Measurements from ENCODE around the gene MIER1. TPM values are rescaled to one million over a fixed set of nuclear protein-coding genes. Genes with fewer than 3 reads are reported as not detected.
A peak's percentile ranks its signal among the peaks of the same experiment; 100 is the strongest.
"Not testable (repeated sequence)": the region's sequence is repeated elsewhere in the genome, so short reads cannot be mapped to it uniquely, and the experiment has no call there.

MIER1 gene
- total RNA-seq, result 10 to 100 TPM; 25.1 to 59.9 (median 44.9) TPM

GRCh38 chr1:66924756-66925557 lies at the start of gene MIER1, which contains the start of gene DNAI4:
MIER1 (plus strand) TSS chr1:66924990; CDS start chr1:66925029, 39 bp downstream.
DNAI4 (minus strand) TSS chr1:66924856; CDS start chr1:66924831, 25 bp downstream.
- no peaks in the 10 kb centered on the region for H3K27me3 ChIP-seq
- H3K36me3 ChIP-seq, result no peaks in the 10 kb centered on the region
- H3K4me3 ChIP-seq, result peak within 1 kb of the TSS; percentile 69 to 90
- no peaks in the 10 kb centered on the region for H3K9me3 ChIP-seq
- H3K27ac ChIP-seq, result peak within 1 kb of the TSS; percentile 93 to 96
- TF ChIP-seq, protein P1, sequence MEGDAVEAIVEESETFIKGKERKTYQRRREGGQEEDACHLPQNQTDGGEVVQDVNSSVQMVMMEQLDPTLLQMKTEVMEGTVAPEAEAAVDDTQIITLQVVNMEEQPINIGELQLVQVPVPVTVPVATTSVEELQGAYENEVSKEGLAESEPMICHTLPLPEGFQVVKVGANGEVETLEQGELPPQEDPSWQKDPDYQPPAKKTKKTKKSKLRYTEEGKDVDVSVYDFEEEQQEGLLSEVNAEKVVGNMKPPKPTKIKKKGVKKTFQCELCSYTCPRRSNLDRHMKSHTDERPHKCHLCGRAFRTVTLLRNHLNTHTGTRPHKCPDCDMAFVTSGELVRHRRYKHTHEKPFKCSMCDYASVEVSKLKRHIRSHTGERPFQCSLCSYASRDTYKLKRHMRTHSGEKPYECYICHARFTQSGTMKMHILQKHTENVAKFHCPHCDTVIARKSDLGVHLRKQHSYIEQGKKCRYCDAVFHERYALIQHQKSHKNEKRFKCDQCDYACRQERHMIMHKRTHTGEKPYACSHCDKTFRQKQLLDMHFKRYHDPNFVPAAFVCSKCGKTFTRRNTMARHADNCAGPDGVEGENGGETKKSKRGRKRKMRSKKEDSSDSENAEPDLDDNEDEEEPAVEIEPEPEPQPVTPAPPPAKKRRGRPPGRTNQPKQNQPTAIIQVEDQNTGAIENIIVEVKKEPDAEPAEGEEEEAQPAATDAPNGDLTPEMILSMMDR (IDR thresholded peaks at IDR 0.05), result peak in 3 of 4 experiments; percentile 32 to 60 (median 33)
- peak; percentile 64 to 77 for TF ChIP-seq POLR2A (IDR thresholded peaks at IDR 0.05)
- H3K4me1 ChIP-seq, result no peaks in the 10 kb centered on the region
- peak; percentile 97 to 98 for DNase-seq
- intact Hi-C loops (cut with DNase I; ENCODE audit: low total_unique reads), result no loop called here

GRCh38 chr1:66876664-66877063 lies 48.1 kb upstream of the MIER1 start:
- DNase-seq, result no peak
- TF ChIP-seq, protein P1 (IDR thresholded peaks at IDR 0.05), result no peak
- no peak for TF ChIP-seq POLR2A (IDR thresholded peaks at IDR 0.05)
- Histone ChIP-seq H3K9me3 (no peaks in the 10 kb centered on the region), H3K36me3 (no peaks in the 10 kb centered on the region), H3K27ac (no peak overlapping the region), H3K27me3 (no peaks in the 10 kb centered on the region), H3K4me3 (no peak overlapping the region), H3K4me1 (no peaks in the 10 kb centered on the region)
- intact Hi-C loops (cut with DNase I; ENCODE audit: low total_unique reads), result no loop called here

DNA sequence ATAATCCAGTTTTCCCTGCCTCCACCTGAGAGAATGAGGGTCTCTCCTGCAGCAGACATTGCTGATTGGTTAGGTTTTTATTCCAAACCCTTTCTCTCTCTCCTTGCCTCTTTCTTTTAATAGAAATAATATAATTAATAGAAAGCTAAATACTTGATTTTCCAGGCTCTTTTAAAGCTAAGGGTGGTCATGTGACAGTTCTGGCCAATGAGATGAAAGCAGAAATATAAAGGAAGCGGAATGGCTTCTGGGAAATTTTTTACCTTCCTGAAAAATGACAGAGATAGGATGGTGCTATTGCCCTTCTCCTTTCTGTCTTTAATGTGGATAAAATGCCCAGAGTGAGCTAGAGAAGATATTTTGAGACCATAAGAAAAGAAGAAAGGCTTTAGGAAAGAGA lies 35.8 kb upstream of the MIER1 start:
- intact Hi-C loops (cut with DNase I; ENCODE audit: low total_unique reads), result no loop called here
- TF ChIP-seq, protein P1 (IDR thresholded peaks at IDR 0.05), result no peak
- TF ChIP-seq POLR2A (IDR thresholded peaks at IDR 0.05), result no peak

GRCh38 chr1:66890621-66891020 lies 34.2 kb upstream of the MIER1 start:
- H3K9me3 ChIP-seq, result no peaks in the 10 kb centered on the region
- intact Hi-C loops (cut with DNase I; ENCODE audit: low total_unique reads), result no loop called here
- no peak for DNase-seq
- no peaks in the 10 kb centered on the region for H3K4me1 ChIP-seq
- H3K36me3 ChIP-seq, result no peaks in the 10 kb centered on the region
- H3K4me3 ChIP-seq, result no peak overlapping the region
- H3K27ac ChIP-seq, result no peak overlapping the region
- no peaks in the 10 kb centered on the region for H3K27me3 ChIP-seq
- TF ChIP-seq, protein P1 (IDR thresholded peaks at IDR 0.05), result no peak
- no peak for TF ChIP-seq POLR2A (IDR thresholded peaks at IDR 0.05)

More for the DNA sequence above, 35.8 kb upstream of the MIER1 start:
- Histone ChIP-seq H3K4me1 (no peaks in the 10 kb centered on the region), H3K27me3 (no peaks in the 10 kb centered on the region), H3K4me3 (no peak overlapping the region), H3K27ac (no peak overlapping the region), H3K9me3 (no peaks in the 10 kb centered on the region), H3K36me3 (no peaks in the 10 kb centered on the region)
- DNase-seq, result no peak

GRCh38 chr1:66893712-66894111 lies 31.1 kb upstream of the MIER1 start:
- no peak overlapping the region for H3K27ac ChIP-seq
- intact Hi-C loops (cut with DNase I; ENCODE audit: low total_unique reads), result no loop called here

GRCh38 chr1:66915203-66915602 lies 9.6 kb upstream of the MIER1 start:
- H3K4me1 ChIP-seq; H3K36me3 ChIP-seq; H3K4me3 ChIP-seq; H3K27me3 ChIP-seq; intact Hi-C loops (cut with DNase I; ENCODE audit: low total_unique reads); DNase-seq; H3K27ac ChIP-seq; H3K9me3 ChIP-seq: not testable (repeated sequence)

More at GRCh38 chr1:66893712-66894111, 31.1 kb upstream of the MIER1 start:
- H3K9me3 ChIP-seq, result no peaks in the 10 kb centered on the region
- H3K4me1 ChIP-seq, result no peaks in the 10 kb centered on the region
- TF ChIP-seq, protein P1 (IDR thresholded peaks at IDR 0.05), result no peak
- TF ChIP-seq POLR2A (IDR thresholded peaks at IDR 0.05), result no peak
- H3K4me3 ChIP-seq, result no peak overlapping the region
- DNase-seq, result no peak
- no peaks in the 10 kb centered on the region for H3K36me3 ChIP-seq
- H3K27me3 ChIP-seq, result no peaks in the 10 kb centered on the region
